ENCODE measurements around the gene TAF11L13.
"Not testable (repeated sequence)": the region's sequence is repeated elsewhere in the genome, so short reads cannot be mapped to it uniquely, and the experiment has no call there.

The TAF11L13 gene

DNA sequence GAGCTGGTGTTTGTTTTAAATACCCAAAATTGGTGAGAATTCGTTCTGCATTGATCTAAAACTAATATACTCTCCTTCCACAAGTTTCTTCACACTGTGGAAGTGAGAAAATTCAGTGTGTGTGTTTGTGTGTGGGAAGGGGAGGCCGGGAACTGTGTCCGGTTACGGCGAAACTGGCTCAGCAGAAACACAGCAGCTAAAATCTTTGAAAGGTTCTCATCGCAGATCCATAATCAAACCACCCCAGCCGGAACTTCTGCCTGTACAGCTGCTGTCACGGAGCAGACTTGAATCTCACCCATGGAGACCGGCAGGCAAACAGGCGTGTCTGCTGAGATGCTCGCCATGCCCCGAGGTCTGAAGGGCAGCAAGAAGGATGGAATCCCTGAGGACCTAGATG is at the start of gene TAF11L13:
TSS of gene TAF11L13 (plus strand) at position 301 of the 400 bp plus-strand sequence.
- not testable (repeated sequence) for H3K9me3 ChIP-seq (ENCODE audit: control insufficient read depth in 5 of 5, low read length in 5 of 5); H3K9ac ChIP-seq (ENCODE audit: low read length in 5 of 5); H3K4me1 ChIP-seq (ENCODE audit: control insufficient read depth in 5 of 5, insufficient read depth in 5 of 5, low read length in 5 of 5); H3K4me3 ChIP-seq (ENCODE audit: low read depth in 1 of 5, low read length in 5 of 5); H3K27ac ChIP-seq (ENCODE audit: low read depth, low read length); H3K27me3 ChIP-seq (ENCODE audit: control insufficient read depth in 5 of 5, insufficient read depth in 4 of 5, low read length in 5 of 5); H3K36me3 ChIP-seq (ENCODE audit: control insufficient read depth in 5 of 5, insufficient read depth in 5 of 5, low read length in 5 of 5)

DNA sequence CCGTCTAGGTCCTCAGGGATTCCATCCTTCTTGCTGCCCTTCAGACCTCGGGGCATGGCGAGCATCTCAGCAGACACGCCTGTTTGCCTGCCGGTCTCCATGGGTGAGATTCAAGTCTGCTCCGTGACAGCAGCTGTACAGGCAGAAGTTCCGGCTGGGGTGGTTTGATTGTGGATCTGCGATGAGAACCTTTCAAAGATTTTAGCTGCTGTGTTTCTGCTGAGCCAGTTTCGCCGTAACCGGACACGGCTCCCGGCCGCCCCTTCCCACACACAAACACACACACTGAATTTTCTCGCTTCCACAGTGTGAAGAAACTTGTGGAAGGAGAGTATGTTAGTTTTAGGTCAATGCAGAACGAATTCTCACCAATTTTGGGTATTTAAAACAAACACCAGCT is 46.2 kb upstream of the TAF11L13 start, which contains the start of gene TAF11L7:
TSS of gene TAF11L7 (minus strand) at position 101 of the 400 bp plus-strand sequence.
- H3K9ac ChIP-seq (ENCODE audit: low read length in 5 of 5); H3K4me3 ChIP-seq (ENCODE audit: low read depth in 1 of 5, low read length in 5 of 5); H3K27me3 ChIP-seq (ENCODE audit: control insufficient read depth in 5 of 5, insufficient read depth in 4 of 5, low read length in 5 of 5); H3K9me3 ChIP-seq (ENCODE audit: control insufficient read depth in 5 of 5, low read length in 5 of 5); H3K27ac ChIP-seq (ENCODE audit: low read depth, low read length); H3K4me1 ChIP-seq (ENCODE audit: control insufficient read depth in 5 of 5, insufficient read depth in 5 of 5, low read length in 5 of 5); H3K36me3 ChIP-seq (ENCODE audit: control insufficient read depth in 5 of 5, insufficient read depth in 5 of 5, low read length in 5 of 5): not testable (repeated sequence)

DNA sequence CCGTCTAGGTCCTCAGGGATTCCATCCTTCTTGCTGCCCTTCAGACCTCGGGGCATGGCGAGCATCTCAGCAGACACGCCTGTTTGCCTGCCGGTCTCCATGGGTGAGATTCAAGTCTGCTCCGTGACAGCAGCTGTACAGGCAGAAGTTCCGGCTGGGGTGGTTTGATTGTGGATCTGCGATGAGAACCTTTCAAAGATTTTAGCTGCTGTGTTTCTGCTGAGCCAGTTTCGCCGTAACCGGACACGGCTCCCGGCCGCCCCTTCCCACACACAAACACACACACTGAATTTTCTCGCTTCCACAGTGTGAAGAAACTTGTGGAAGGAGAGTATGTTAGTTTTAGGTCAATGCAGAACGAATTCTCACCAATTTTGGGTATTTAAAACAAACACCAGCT is 41.0 kb upstream of the TAF11L13 start, which contains the start of gene TAF11L8:
TSS of gene TAF11L8 (minus strand) at position 101 of the 400 bp plus-strand sequence.
- not testable (repeated sequence) for H3K4me3 ChIP-seq (ENCODE audit: low read depth in 1 of 5, low read length in 5 of 5); H3K36me3 ChIP-seq (ENCODE audit: control insufficient read depth in 5 of 5, insufficient read depth in 5 of 5, low read length in 5 of 5); H3K4me1 ChIP-seq (ENCODE audit: control insufficient read depth in 5 of 5, insufficient read depth in 5 of 5, low read length in 5 of 5); H3K27me3 ChIP-seq (ENCODE audit: control insufficient read depth in 5 of 5, insufficient read depth in 4 of 5, low read length in 5 of 5); H3K27ac ChIP-seq (ENCODE audit: low read depth, low read length); H3K9me3 ChIP-seq (ENCODE audit: control insufficient read depth in 5 of 5, low read length in 5 of 5); H3K9ac ChIP-seq (ENCODE audit: low read length in 5 of 5)

DNA sequence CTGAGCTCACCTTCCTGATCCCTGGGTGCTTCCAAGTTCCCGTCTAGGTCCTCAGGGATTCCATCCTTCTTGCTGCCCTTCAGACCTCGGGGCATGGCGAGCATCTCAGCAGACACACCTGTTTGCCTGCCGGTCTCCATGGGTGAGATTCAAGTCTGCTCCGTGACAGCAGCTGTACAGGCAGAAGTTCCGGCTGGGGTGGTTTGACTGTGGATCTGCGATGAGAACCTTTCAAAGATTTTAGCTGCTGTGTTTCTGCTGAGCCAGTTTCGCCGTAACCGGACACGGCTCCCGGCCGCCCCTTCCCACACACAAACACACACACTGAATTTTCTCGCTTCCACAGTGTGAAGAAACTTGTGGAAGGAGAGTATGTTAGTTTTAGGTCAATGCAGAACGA is 37.6 kb upstream of the TAF11L13 start, which contains the start of gene TAF11L9:
TSS of gene TAF11L9 (minus strand) at position 140 of the 400 bp plus-strand sequence.
- H3K4me3 ChIP-seq (ENCODE audit: low read depth in 1 of 5, low read length in 5 of 5); H3K4me1 ChIP-seq (ENCODE audit: control insufficient read depth in 5 of 5, insufficient read depth in 5 of 5, low read length in 5 of 5); H3K9me3 ChIP-seq (ENCODE audit: control insufficient read depth in 5 of 5, low read length in 5 of 5); H3K36me3 ChIP-seq (ENCODE audit: control insufficient read depth in 5 of 5, insufficient read depth in 5 of 5, low read length in 5 of 5); H3K27ac ChIP-seq (ENCODE audit: low read depth, low read length); H3K27me3 ChIP-seq (ENCODE audit: control insufficient read depth in 5 of 5, insufficient read depth in 4 of 5, low read length in 5 of 5); H3K9ac ChIP-seq (ENCODE audit: low read length in 5 of 5): not testable (repeated sequence)

DNA sequence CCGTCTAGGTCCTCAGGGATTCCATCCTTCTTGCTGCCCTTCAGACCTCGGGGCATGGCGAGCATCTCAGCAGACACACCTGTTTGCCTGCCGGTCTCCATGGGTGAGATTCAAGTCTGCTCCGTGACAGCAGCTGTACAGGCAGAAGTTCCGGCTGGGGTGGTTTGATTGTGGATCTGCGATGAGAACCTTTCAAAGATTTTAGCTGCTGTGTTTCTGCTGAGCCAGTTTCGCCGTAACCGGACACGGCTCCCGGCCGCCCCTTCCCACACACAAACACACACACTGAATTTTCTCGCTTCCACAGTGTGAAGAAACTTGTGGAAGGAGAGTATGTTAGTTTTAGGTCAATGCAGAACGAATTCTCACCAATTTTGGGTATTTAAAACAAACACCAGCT is 34.2 kb upstream of the TAF11L13 start, which contains the start of gene TAF11L10:
TSS of gene TAF11L10 (minus strand) at position 101 of the 400 bp plus-strand sequence.
- not testable (repeated sequence) for H3K4me1 ChIP-seq (ENCODE audit: control insufficient read depth in 5 of 5, insufficient read depth in 5 of 5, low read length in 5 of 5); H3K9me3 ChIP-seq (ENCODE audit: control insufficient read depth in 5 of 5, low read length in 5 of 5); H3K9ac ChIP-seq (ENCODE audit: low read length in 5 of 5); H3K4me3 ChIP-seq (ENCODE audit: low read depth in 1 of 5, low read length in 5 of 5); H3K27ac ChIP-seq (ENCODE audit: low read depth, low read length); H3K27me3 ChIP-seq (ENCODE audit: control insufficient read depth in 5 of 5, insufficient read depth in 4 of 5, low read length in 5 of 5); H3K36me3 ChIP-seq (ENCODE audit: control insufficient read depth in 5 of 5, insufficient read depth in 5 of 5, low read length in 5 of 5)

DNA sequence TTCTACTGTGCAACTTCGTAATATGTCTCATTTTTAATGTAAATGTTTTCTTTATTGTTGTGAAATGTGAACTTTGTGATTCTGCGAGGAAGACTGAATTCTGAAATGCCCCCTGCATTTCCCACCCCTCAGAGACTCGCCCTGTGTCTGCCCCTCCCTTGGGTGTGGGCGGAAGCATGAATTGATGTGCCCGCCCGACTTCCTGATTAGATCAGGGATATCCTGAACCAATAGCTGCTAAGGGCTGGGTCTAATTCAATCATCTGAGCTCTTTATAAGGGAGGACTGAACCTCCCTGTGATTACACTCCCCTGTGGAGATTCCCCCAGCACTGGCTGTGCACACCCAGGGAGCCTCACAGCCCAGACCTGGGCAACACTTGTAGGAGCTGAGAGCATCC is 28.0 kb upstream of the TAF11L13 start, which contains the start of gene TAF11L11:
TSS of gene TAF11L11 (plus strand) at position 304 of the 400 bp plus-strand sequence.
- not testable (repeated sequence) for H3K4me3 ChIP-seq (ENCODE audit: low read depth in 1 of 5, low read length in 5 of 5); H3K27me3 ChIP-seq (ENCODE audit: control insufficient read depth in 5 of 5, insufficient read depth in 4 of 5, low read length in 5 of 5); H3K4me1 ChIP-seq (ENCODE audit: control insufficient read depth in 5 of 5, insufficient read depth in 5 of 5, low read length in 5 of 5); H3K27ac ChIP-seq (ENCODE audit: low read depth, low read length); H3K36me3 ChIP-seq (ENCODE audit: control insufficient read depth in 5 of 5, insufficient read depth in 5 of 5, low read length in 5 of 5); H3K9me3 ChIP-seq (ENCODE audit: control insufficient read depth in 5 of 5, low read length in 5 of 5); H3K9ac ChIP-seq (ENCODE audit: low read length in 5 of 5)

DNA sequence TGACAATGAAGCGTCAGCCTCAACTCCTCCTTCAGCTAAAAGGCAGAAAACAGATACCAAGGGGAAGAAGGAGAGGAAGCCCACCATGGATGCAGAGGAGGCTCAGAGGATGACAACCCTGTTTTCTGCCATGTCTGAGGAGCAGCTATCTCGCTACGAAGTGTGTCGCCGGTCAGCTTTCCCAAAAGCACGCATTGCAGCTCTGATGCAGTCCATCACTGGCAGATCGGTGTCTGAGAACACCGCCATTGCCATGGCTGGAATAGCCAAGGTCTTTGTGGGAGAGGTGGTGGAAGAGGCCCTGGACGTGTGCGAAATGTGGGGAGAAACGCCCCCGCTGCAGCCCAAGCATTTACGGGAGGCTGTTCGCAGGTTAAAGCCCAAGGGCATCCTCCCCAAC is 26.9 kb upstream of the TAF11L13 start:
- Histone ChIP-seq H3K4me3 (ENCODE audit: low read depth in 1 of 5, low read length in 5 of 5) (no peak overlapping the region), H3K36me3 (ENCODE audit: control insufficient read depth in 5 of 5, insufficient read depth in 5 of 5, low read length in 5 of 5) (no peaks in the 10 kb centered on the region), H3K27me3 (ENCODE audit: control insufficient read depth in 5 of 5, insufficient read depth in 4 of 5, low read length in 5 of 5) (no peaks in the 10 kb centered on the region), H3K9ac (ENCODE audit: low read length in 5 of 5) (no peak overlapping the region), H3K27ac (ENCODE audit: low read depth, low read length) (no peak overlapping the region), H3K4me1 (ENCODE audit: control insufficient read depth in 5 of 5, insufficient read depth in 5 of 5, low read length in 5 of 5) (no peaks in the 10 kb centered on the region), H3K9me3 (ENCODE audit: control insufficient read depth in 5 of 5, low read length in 5 of 5) (peaks cover 0 to 2% (median 0%) of the 10 kb centered on the region in 5 donors)

DNA sequence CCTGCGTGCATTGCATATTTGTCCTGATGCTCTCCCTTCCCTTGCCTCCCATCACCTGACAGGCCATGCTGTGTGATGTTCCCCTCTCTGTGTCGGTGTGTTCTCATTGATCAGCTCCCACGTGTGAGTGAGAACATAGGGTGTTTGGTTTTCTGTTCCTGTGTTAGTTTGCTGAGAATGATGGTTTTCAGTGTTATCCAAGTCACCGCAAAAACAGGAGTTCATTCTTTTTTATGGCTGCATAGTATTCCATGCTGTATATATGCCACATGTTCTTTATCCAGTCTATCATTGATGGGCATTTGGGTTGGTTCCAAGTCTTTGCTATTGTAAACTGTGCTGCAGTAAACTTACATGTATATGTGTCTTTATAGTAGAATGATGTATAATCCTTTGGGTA is 24.4 kb upstream of the TAF11L13 start:
- not testable (repeated sequence) for H3K4me3 ChIP-seq (ENCODE audit: low read depth in 1 of 5, low read length in 5 of 5); H3K9me3 ChIP-seq (ENCODE audit: control insufficient read depth in 5 of 5, low read length in 5 of 5); H3K36me3 ChIP-seq (ENCODE audit: control insufficient read depth in 5 of 5, insufficient read depth in 5 of 5, low read length in 5 of 5); H3K4me1 ChIP-seq (ENCODE audit: control insufficient read depth in 5 of 5, insufficient read depth in 5 of 5, low read length in 5 of 5); H3K27ac ChIP-seq (ENCODE audit: low read depth, low read length); H3K9ac ChIP-seq (ENCODE audit: low read length in 5 of 5); H3K27me3 ChIP-seq (ENCODE audit: control insufficient read depth in 5 of 5, insufficient read depth in 4 of 5, low read length in 5 of 5)

DNA sequence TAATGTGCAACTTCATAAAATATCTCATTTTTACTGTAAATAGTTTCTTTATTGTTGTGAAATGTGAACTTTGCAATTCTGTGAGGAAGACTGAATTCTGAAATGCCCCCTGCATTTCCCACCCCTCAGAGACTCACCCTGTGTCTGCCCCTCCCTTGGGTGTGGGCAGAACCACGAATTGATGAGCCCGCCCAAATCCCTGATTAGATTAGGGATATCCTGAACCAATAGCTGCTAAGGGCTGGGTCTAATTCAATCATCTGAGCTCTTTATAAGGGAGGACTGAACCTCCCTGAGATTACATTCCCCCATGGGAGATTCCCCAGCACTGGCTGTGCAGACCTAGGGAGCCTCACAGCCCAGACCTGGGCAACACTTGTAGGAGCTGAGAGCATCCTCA is 21.8 kb upstream of the TAF11L13 start, which contains the start of gene TAF11L12:
TSS of gene TAF11L12 (plus strand) at position 301 of the 400 bp plus-strand sequence.
- not testable (repeated sequence) for H3K9ac ChIP-seq (ENCODE audit: low read length in 5 of 5); H3K4me3 ChIP-seq (ENCODE audit: low read depth in 1 of 5, low read length in 5 of 5); H3K27ac ChIP-seq (ENCODE audit: low read depth, low read length); H3K9me3 ChIP-seq (ENCODE audit: control insufficient read depth in 5 of 5, low read length in 5 of 5); H3K36me3 ChIP-seq (ENCODE audit: control insufficient read depth in 5 of 5, insufficient read depth in 5 of 5, low read length in 5 of 5); H3K27me3 ChIP-seq (ENCODE audit: control insufficient read depth in 5 of 5, insufficient read depth in 4 of 5, low read length in 5 of 5); H3K4me1 ChIP-seq (ENCODE audit: control insufficient read depth in 5 of 5, insufficient read depth in 5 of 5, low read length in 5 of 5)

DNA sequence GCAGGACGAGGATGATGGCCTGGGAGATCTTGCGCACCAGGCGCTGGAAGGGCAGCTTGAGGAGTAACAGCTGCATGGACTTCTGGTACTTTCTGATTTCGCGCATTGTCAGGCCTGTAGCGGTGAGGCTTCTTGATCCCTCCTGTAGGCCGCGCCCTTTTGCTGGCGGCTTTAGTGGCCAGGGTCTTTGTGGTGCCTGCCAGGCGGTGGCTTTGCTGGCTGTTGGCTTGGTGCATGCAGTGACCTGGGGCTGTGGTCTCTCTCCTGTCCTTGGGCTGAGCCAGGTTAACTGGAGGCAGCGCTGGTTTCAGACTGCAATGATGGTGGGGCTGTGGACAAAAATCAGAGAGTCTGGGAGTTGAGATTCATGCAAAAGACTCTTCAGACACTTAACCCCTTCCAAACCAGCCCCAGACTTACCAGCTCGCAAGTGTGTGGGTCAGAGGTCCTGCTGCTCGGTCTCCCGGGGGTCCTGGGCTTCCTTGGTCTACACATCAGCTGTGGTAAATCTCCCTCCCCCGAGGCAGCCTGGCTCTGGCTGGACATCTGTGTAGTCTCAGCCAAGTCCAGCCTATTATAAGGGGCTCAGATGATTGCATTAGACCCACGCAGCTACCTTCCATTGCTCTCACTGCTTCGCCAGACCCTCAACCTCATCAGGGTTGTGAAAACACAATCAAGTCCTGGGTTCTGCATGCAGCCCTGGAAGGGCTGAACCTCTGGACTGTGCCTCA is 16.8 kb upstream of the TAF11L13 start:
- no peak overlapping the region for H3K27ac ChIP-seq (ENCODE audit: low read depth, low read length)

More for the DNA sequence above, 16.8 kb upstream of the TAF11L13 start:
- Histone ChIP-seq H3K9ac (ENCODE audit: low read length in 5 of 5) (no peak overlapping the region), H3K36me3 (ENCODE audit: control insufficient read depth in 5 of 5, insufficient read depth in 5 of 5, low read length in 5 of 5) (no peaks in the 10 kb centered on the region), H3K9me3 (ENCODE audit: control insufficient read depth in 5 of 5, low read length in 5 of 5) (no peaks in the 10 kb centered on the region), H3K4me3 (ENCODE audit: low read depth in 1 of 5, low read length in 5 of 5) (no peak overlapping the region), H3K27me3 (ENCODE audit: control insufficient read depth in 5 of 5, insufficient read depth in 4 of 5, low read length in 5 of 5) (no peaks in the 10 kb centered on the region), H3K4me1 (ENCODE audit: control insufficient read depth in 5 of 5, insufficient read depth in 5 of 5, low read length in 5 of 5) (no peaks in the 10 kb centered on the region)
